Hepatocyte (in vitro differentiated cells): ENCODE results near the gene GMDS. TPM values are rescaled to one million over a fixed set of nuclear protein-coding genes. Genes with fewer than 3 reads are reported as not detected.

Experiments used
- DNase-seq: peaks from one replicate; pipeline ENCODE4 v3.0.0-alpha.2; 2016; ENCODE audit warnings: low spot score
- H2AFZ ChIP-seq: fragments of 200-600 bp; sonication (generic); 2 replicates; pipeline ENCODE4 v1.6.0; 2016; ENCODE audit warnings: antibody characterized with exemption, mild to moderate bottlenecking
- H3K27ac ChIP-seq: fragments of 200-600 bp; sonication (generic); 2 replicates; pipeline ENCODE4 v1.5.1; 2016; ENCODE audit warnings: mild to moderate bottlenecking
- H3K27me3 ChIP-seq: fragments of 200-600 bp; sonication (generic); 2 replicates; pipeline ENCODE4 v1.6.1; 2016
- H3K36me3 ChIP-seq: fragments of 200-600 bp; sonication (generic); replicated peaks from 2 replicates; pipeline ENCODE4 v1.5.1; 2016; ENCODE audit warnings: low read depth; ENCODE audit not compliant: insufficient read depth
- H3K4me1 ChIP-seq: fragments of 200-600 bp; sonication (generic); 2 replicates; pipeline ENCODE4 v1.5.1; 2016; ENCODE audit warnings: mild to moderate bottlenecking, moderate library complexity; ENCODE audit not compliant: insufficient read depth
- H3K4me2 ChIP-seq: fragments of 200-600 bp; sonication (generic); 2 replicates; pipeline ENCODE4 v1.6.0; 2016
- H3K4me3 ChIP-seq: fragments of 200-600 bp; sonication (generic); 2 replicates; pipeline ENCODE4 v1.5.1; 2016; ENCODE audit warnings: mild to moderate bottlenecking
- H3K79me2 ChIP-seq: fragments of 200-600 bp; sonication (generic); 2 replicates; pipeline ENCODE4 v1.6.0; 2017; ENCODE audit warnings: mild to moderate bottlenecking
- H3K9me2 ChIP-seq: fragments of 200-600 bp; sonication (generic); replicated peaks from 2 replicates; pipeline ENCODE4 v1.6.0; 2017; ENCODE audit warnings: mild to moderate bottlenecking; ENCODE audit not compliant: insufficient read depth
- H3K9me3 ChIP-seq: fragments of 200-600 bp; sonication (generic); 2 replicates; pipeline ENCODE4 v1.5.1; 2016; ENCODE audit warnings: low read depth, mild to moderate bottlenecking
- H4K20me1 ChIP-seq: fragments of 200-600 bp; sonication (generic); 2 replicates; pipeline ENCODE4 v1.6.0; 2016; ENCODE audit warnings: mild to moderate bottlenecking; ENCODE audit not compliant: insufficient read depth, poor library complexity, severe bottlenecking
- EZH2 ChIP-seq: fragments of 200-600 bp; sonication (generic); IDR thresholded peaks from 2 replicates; pipeline ENCODE4 v1.6.1; 2016; ENCODE audit warnings: antibody characterized with exemption, mild to moderate bottlenecking, borderline replicate concordance
- EZH2phosphoT487 ChIP-seq: fragments of 200-600 bp; sonication (generic); IDR thresholded peaks from one replicate; pipeline ENCODE4 v1.6.1; 2018; ENCODE audit warnings: antibody characterized with exemption, mild to moderate bottlenecking, low read depth, moderate library complexity; ENCODE audit not compliant: unreplicated experiment, severe bottlenecking
- WGBS: methylation state at CpG from one replicate; pipeline ENCODE4 v1.1.6; 2016; ENCODE audit warnings: low lambda C conversion rate; ENCODE audit errors: missing lambda C conversion rate; 5-methylcytosine and 5-hydroxymethylcytosine counted together
- polyA plus RNA-seq: library from polyadenylated mRNA; unstranded; fragments of >200 nt; fragmentation: Nextera tagmentation; extraction: Ambion mirVana; gene quantifications from 2 replicates; pipeline ENCODE4 v1.2.1, GENCODE V29; 2016
- total RNA-seq: library from RNA; depleted of rRNA; stranded (reverse); fragments of >200 nt; gene quantifications from 2 replicates; pipeline ENCODE4 v1.2.3, GENCODE V29; 2014
- TF ChIP-seq, protein P1 (sequence below): fragments of 200-600 bp; sonication (generic); IDR thresholded peaks from 2 replicates; pipeline ENCODE4 v1.5.1; 2016; ENCODE audit warnings: antibody characterized with exemption, mild to moderate bottlenecking; ENCODE audit not compliant: poor library complexity

GMDS gene
- total and polyA plus RNA-seq, 2 experiments from 2014 or later: 20.7 to 32.6 TPM

DNA sequence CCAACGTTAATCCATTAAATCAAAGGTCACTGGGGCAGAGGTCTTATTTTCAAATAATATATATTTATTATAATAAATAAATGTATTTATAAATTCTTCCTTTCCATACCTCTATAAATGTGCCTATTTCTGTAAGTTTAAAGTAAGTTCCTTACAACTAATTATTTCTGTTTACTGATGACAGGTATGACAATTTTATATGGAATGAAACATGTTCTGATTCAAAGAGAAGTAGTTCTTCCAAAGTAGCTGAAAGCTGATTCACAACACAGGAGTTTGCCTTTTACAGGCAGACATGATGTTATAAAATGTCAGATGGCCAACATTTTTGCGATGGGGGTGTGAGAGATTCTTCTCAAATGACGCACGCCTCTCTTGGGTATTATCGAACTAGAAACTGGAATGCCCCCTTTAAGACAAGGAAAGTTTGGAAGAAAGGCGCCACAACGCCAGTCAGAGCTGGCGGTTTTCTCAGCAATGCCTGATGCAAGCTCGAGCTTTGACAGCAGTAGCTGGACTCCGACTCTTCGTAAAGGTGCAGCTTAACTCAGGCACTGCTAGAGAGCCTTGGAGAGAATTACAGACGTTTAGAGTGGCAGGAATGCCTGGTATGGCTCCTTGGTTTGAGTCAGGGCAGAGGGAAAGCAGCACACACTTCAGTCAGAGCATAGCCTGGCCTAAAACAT lies 543.6 kb downstream of the GMDS start:
- peak; percentile 15 for DNase-seq
- Histone ChIP-seq H3K27me3 (no peaks in the 10 kb centered on the region), H3K4me1 (peaks cover 3% of the 10 kb centered on the region), H4K20me1 (no peaks in the 10 kb centered on the region), H3K9me3 (no peaks in the 10 kb centered on the region), H3K27ac (no peak overlapping the region), H3K9me2 (no peaks in the 10 kb centered on the region), H3K36me3 (no peaks in the 10 kb centered on the region), H2AFZ (no peak overlapping the region), H3K4me2 (no peak overlapping the region), H3K79me2 (no peaks in the 10 kb centered on the region), H3K4me3 (no peak overlapping the region)
- WGBS: 58% methylated on average over 12 of the region's 12 CpGs
- no peak for TF ChIP-seq EZH2
- TF ChIP-seq, protein P1, sequence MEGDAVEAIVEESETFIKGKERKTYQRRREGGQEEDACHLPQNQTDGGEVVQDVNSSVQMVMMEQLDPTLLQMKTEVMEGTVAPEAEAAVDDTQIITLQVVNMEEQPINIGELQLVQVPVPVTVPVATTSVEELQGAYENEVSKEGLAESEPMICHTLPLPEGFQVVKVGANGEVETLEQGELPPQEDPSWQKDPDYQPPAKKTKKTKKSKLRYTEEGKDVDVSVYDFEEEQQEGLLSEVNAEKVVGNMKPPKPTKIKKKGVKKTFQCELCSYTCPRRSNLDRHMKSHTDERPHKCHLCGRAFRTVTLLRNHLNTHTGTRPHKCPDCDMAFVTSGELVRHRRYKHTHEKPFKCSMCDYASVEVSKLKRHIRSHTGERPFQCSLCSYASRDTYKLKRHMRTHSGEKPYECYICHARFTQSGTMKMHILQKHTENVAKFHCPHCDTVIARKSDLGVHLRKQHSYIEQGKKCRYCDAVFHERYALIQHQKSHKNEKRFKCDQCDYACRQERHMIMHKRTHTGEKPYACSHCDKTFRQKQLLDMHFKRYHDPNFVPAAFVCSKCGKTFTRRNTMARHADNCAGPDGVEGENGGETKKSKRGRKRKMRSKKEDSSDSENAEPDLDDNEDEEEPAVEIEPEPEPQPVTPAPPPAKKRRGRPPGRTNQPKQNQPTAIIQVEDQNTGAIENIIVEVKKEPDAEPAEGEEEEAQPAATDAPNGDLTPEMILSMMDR: no peak
- TF ChIP-seq EZH2phosphoT487: no peak

DNA sequence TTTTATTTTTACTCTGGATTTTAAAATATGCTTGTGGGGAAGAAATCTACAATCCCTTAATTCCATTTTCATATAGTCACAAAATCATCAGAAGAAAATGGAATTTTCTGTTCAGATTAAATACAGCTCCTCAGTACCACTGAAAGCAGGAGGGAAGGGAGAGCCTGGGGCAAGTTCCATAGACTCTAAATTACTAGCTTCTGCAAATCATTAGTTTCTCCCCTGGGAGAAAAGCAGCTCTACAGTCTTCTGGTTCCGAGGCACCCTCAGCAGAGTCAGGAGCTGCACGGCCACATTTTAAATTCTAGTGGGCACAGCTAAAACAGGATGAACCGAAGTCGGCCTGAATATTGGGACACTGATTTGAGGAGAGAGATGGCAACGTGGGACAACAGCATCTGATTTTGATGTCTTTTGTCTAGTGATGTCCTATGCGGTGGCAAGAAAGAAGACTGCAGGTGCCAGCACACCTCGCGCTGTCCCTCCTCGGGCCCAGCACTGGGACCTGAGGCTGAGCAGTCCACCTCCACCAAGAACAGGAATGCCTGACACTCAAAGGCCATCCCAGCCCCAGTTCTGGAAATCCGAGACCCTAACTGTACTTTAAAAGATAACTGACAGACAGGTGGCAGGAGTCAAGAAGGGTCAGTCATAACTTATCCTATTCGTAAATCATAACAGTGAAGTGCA lies 545.0 kb downstream of the GMDS start:
- no peak overlapping the region for H3K4me2 ChIP-seq
- H3K9me2 ChIP-seq: no peaks in the 10 kb centered on the region
- H3K27ac ChIP-seq: no peak overlapping the region
- H3K4me1 ChIP-seq: peaks cover 3% of the 10 kb centered on the region
- H3K9me3 ChIP-seq: no peaks in the 10 kb centered on the region
- no peak overlapping the region for H3K4me3 ChIP-seq
- H4K20me1 ChIP-seq: no peaks in the 10 kb centered on the region
- WGBS: 90% methylated on average over 11 of the region's 11 CpGs
- H3K36me3 ChIP-seq: no peaks in the 10 kb centered on the region
- no peaks in the 10 kb centered on the region for H3K27me3 ChIP-seq
- no peaks in the 10 kb centered on the region for H3K79me2 ChIP-seq
- TF ChIP-seq EZH2phosphoT487: no peak
- no peak for TF ChIP-seq EZH2
- TF ChIP-seq, protein P1: no peak
- DNase-seq: no peak
- H2AFZ ChIP-seq: no peak overlapping the region

DNA sequence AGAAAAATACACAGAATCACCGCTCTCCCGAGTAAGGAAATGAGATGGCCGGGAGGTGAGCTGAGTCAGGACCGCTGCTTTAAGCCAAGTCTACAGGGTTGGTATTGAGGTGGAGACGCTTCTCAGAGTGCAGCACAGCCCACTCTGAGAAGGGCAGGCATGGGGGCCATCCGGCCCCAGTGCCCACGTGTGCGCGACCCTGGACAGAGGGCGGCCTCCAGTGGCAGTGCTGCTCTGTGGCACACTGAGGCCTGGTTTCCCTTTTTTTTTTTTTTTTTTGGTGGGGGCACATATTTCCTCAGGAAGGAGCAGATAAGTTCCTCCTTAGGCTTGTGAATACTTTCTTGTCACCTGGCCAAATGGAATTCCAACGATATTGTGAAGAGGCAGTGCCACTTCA lies 546.9 kb downstream of the GMDS start:
- Histone ChIP-seq H4K20me1 (no peaks in the 10 kb centered on the region), H3K4me3 (no peak overlapping the region), H3K4me1 (peaks cover 3% of the 10 kb centered on the region), H3K36me3 (no peaks in the 10 kb centered on the region), H3K9me3 (no peaks in the 10 kb centered on the region), H3K4me2 (no peak overlapping the region), H3K27me3 (no peaks in the 10 kb centered on the region), H3K79me2 (no peaks in the 10 kb centered on the region), H3K9me2 (no peaks in the 10 kb centered on the region), H2AFZ (no peak overlapping the region), H3K27ac (no peak overlapping the region)
- TF ChIP-seq EZH2 (no peak), EZH2phosphoT487 (no peak)
- TF ChIP-seq, protein P1: no peak
- DNase-seq: no peak
- WGBS: 97% methylated on average over 11 of the region's 11 CpGs
